ENCODE results near the gene RPL27. TPM values are rescaled to one million over a fixed set of nuclear protein-coding genes. Genes with fewer than 3 reads are reported as not detected.
A peak's percentile ranks its signal among the peaks of the same experiment; 100 is the strongest.

The RPL27 gene
- total RNA-seq = 752 TPM
- long read RNA-seq, transcript RPL27-206 (4 exons, 730 nt) = minor isoform, 19 of 113 reads
- long read RNA-seq, transcript RPL27-201 (5 exons, 505 nt) = major isoform, 91 of 113 reads
- long read RNA-seq, partial matches to known transcripts = 0 of 113 reads
- long read RNA-seq, other reads (novel, unspliced or antisense) = 0 of 113 reads

GRCh38 chr17:42997984-42998938 lies at the start of gene RPL27:
Gene RPL27, plus strand, starts transcription at chr17:42998419. Its CDS starts 332 bp downstream, at chr17:42998751.
- peak within 1 kb of the TSS; percentile 96 for H3K27ac ChIP-seq
- peaks cover 31% of the 10 kb centered on the region for H3K4me1 ChIP-seq
- peak within 1 kb of the TSS; percentile 91 for H3K4me3 ChIP-seq
- peaks cover 40% of the 10 kb centered on the region for H3K36me3 ChIP-seq
- DNase-seq (peak; percentile 97), ATAC-seq (peak; percentile 98)
- intact Hi-C loops (cut with DNase I) = no loop called here
- peak; percentile 93 for TF ChIP-seq CTCF (IDR thresholded peaks at IDR 0.05)
- H3K9me3 ChIP-seq = no peaks in the 10 kb centered on the region
- H3K27me3 ChIP-seq = no peaks in the 10 kb centered on the region

- no peak overlapping the region for H3K27ac ChIP-seq
- H3K36me3 ChIP-seq = peaks cover 68% of the 10 kb centered on the region
- H3K9me3 ChIP-seq = no peaks in the 10 kb centered on the region
- DNase-seq (no peak), ATAC-seq (no peak)
- no peaks in the 10 kb centered on the region for H3K27me3 ChIP-seq
- TF ChIP-seq CTCF (IDR thresholded peaks at IDR 0.05) = no peak
- intact Hi-C loops (cut with DNase I) = no loop called here
- no peak overlapping the region for H3K4me3 ChIP-seq
- H3K4me1 ChIP-seq = no peaks in the 10 kb centered on the region
Measured at GRCh38 chr17:42950044-42950783, 48.0 kb upstream of the RPL27 start.

GRCh38 chr17:42953669-42954068 lies 44.5 kb upstream of the RPL27 start:
- no peaks in the 10 kb centered on the region for H3K9me3 ChIP-seq
- no peaks in the 10 kb centered on the region for H3K27me3 ChIP-seq
- H3K36me3 ChIP-seq = peaks cover 90% of the 10 kb centered on the region
- no peaks in the 10 kb centered on the region for H3K4me1 ChIP-seq
- DNase-seq = no peak
- TF ChIP-seq CTCF (IDR thresholded peaks at IDR 0.05) = no peak
- no peak for ATAC-seq
- intact Hi-C loops (cut with DNase I) = no loop called here
- H3K4me3 ChIP-seq = no peak overlapping the region
- H3K27ac ChIP-seq = no peak overlapping the region

GRCh38 chr17:42964161-42964932 lies 33.9 kb upstream of the RPL27 start, which contains the start of gene AARSD1:
Gene AARSD1, minus strand, starts transcription at chr17:42964454. Its CDS starts 14 bp downstream, at chr17:42964440.
- Histone ChIP-seq H3K4me1 (peaks cover 5% of the 10 kb centered on the region), H3K36me3 (peaks cover 33% of the 10 kb centered on the region), H3K9me3 (no peaks in the 10 kb centered on the region), H3K4me3 (peak within 1 kb of the TSS; percentile 76), H3K27ac (peak within 1 kb of the TSS; percentile 85), H3K27me3 (no peaks in the 10 kb centered on the region)
- intact Hi-C loops (cut with DNase I) = no loop called here
- DNase-seq = peak; percentile 96
- no peak for TF ChIP-seq CTCF (IDR thresholded peaks at IDR 0.05)
- peak; percentile 99 for ATAC-seq

GRCh38 chr17:42967925-42968324 lies 30.3 kb upstream of the RPL27 start:
- H3K27me3 ChIP-seq = no peaks in the 10 kb centered on the region
- ATAC-seq (no peak), DNase-seq (no peak)
- H3K9me3 ChIP-seq = no peaks in the 10 kb centered on the region
- no peak overlapping the region for H3K27ac ChIP-seq
- intact Hi-C loops (cut with DNase I) = no loop called here
- H3K4me1 ChIP-seq = peaks cover 5% of the 10 kb centered on the region
- no peak overlapping the region for H3K4me3 ChIP-seq
- peaks cover under 1% of the 10 kb centered on the region for H3K36me3 ChIP-seq
- no peak for TF ChIP-seq CTCF (IDR thresholded peaks at IDR 0.05)
